ENCODE data around the gene ZNHIT3.

ZNHIT3 gene

GRCh38 chr17:36512641-36513040 lies 26.2 kb downstream of the ZNHIT3 start:
- Mint-ChIP-seq H3K27me3 (ENCODE audit: low read depth) (no peaks in the 10 kb centered on the region), H3K36me3 (ENCODE audit: low read depth) (peaks cover 34% of the 10 kb centered on the region), H3K27ac (no peak overlapping the region), H3K9me3 (no peaks in the 10 kb centered on the region), H3K4me3 (no peak overlapping the region), H3K4me1 (ENCODE audit: low read depth) (no peaks in the 10 kb centered on the region)
- DNase-seq (ENCODE audit: low spot score): no peak

DNA sequence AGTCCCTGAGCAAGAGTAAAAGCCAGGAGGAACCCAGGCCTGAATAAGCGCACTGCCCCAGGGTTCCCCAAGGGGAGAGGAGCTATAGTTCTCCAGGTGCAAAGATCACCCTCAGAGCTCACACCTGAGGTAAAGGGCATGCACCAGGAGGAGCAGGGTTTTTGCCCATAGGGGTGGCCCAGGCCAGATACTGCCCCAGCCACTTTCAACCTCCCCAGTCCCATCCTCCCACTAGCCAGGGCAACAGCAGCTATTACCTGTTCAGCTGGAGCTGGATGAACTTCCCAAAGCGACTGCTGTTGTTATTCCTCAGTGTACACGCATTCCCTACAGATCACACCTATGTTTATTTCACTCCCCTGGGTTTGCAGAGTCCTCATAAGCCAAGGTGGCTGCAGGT lies 28.4 kb downstream of the ZNHIT3 start:
- peaks cover 41% of the 10 kb centered on the region for H3K36me3 Mint-ChIP-seq (ENCODE audit: low read depth)
- DNase-seq (ENCODE audit: low spot score): no peak
- peaks cover 1% of the 10 kb centered on the region for H3K4me1 Mint-ChIP-seq (ENCODE audit: low read depth)
- H3K4me3 Mint-ChIP-seq: no peak overlapping the region
- H3K9me3 Mint-ChIP-seq: no peaks in the 10 kb centered on the region
- H3K27me3 Mint-ChIP-seq (ENCODE audit: low read depth): no peaks in the 10 kb centered on the region
- H3K27ac Mint-ChIP-seq: no peak overlapping the region

- no peaks in the 10 kb centered on the region for H3K27me3 Mint-ChIP-seq (ENCODE audit: low read depth)
- no peak overlapping the region for H3K27ac Mint-ChIP-seq
- peaks cover 5% of the 10 kb centered on the region for H3K4me1 Mint-ChIP-seq (ENCODE audit: low read depth)
- no peak overlapping the region for H3K4me3 Mint-ChIP-seq
- peaks cover 44% of the 10 kb centered on the region for H3K36me3 Mint-ChIP-seq (ENCODE audit: low read depth)
- DNase-seq (ENCODE audit: low spot score): no peak
- H3K9me3 Mint-ChIP-seq: no peaks in the 10 kb centered on the region
These were observed 29.4 kb downstream of the ZNHIT3 start for GRCh38 chr17:36515837-36516236.

- H3K9me3 Mint-ChIP-seq: no peaks in the 10 kb centered on the region
These were observed 36.6 kb downstream of the ZNHIT3 start for GRCh38 chr17:36523113-36523512.

DNA sequence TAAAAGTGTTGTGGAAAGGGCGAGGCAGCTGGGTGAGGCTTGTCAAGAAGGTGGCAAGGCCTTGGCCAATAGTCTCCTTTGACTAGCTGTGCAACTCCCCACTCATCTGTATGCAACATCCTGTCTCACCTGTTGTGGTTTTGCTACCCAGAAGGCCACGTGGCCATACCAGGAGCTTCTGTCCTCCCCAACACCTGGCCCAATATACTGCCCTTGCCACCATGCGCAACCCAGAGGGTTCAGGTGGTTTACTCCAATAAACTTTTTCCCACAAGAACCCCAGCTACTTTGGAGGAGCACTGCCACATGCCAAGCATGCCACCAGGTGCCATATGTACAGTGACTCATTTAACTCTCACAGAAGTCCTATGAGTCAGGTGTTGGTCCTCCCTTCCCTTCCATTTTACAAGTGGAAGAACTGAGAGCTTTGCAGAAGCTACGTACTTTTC lies 38.0 kb downstream of the ZNHIT3 start:
- DNase-seq (ENCODE audit: low spot score): no peak
- no peak overlapping the region for H3K27ac Mint-ChIP-seq
- no peaks in the 10 kb centered on the region for H3K9me3 Mint-ChIP-seq
- no peaks in the 10 kb centered on the region for H3K27me3 Mint-ChIP-seq (ENCODE audit: low read depth)
- peaks cover 18% of the 10 kb centered on the region for H3K4me1 Mint-ChIP-seq (ENCODE audit: low read depth)
- no peak overlapping the region for H3K4me3 Mint-ChIP-seq
- peaks cover 50% of the 10 kb centered on the region for H3K36me3 Mint-ChIP-seq (ENCODE audit: low read depth)

More at GRCh38 chr17:36523113-36523512, 36.6 kb downstream of the ZNHIT3 start:
- Mint-ChIP-seq H3K4me1 (ENCODE audit: low read depth) (peaks cover 18% of the 10 kb centered on the region), H3K4me3 (no peak overlapping the region), H3K27ac (no peak overlapping the region), H3K27me3 (ENCODE audit: low read depth) (no peaks in the 10 kb centered on the region), H3K36me3 (ENCODE audit: low read depth) (peaks cover 59% of the 10 kb centered on the region)
- no peak for DNase-seq (ENCODE audit: low spot score)

DNA sequence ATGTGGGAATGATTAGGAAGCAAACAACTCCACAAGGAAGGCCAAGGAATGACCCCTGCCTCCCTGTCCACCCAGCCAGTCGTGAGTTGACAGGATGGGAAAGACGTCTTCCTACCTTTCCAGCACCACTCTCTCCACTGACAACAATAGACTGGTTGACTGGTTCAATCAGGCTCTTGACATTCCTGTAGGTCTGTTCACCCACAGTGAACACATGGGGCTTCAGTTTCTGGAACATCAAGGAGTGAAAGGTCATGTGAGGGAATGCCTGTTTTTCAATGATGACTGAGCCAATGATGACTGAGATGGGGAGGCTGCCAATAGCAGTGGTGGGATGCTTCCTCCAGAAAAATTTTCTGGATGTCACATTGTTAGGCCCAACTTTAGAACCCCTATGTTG lies 38.6 kb downstream of the ZNHIT3 start:
- Mint-ChIP-seq H3K4me1 (ENCODE audit: low read depth) (peaks cover 16% of the 10 kb centered on the region), H3K9me3 (no peaks in the 10 kb centered on the region), H3K27ac (no peak overlapping the region), H3K36me3 (ENCODE audit: low read depth) (peaks cover 46% of the 10 kb centered on the region), H3K4me3 (no peak overlapping the region), H3K27me3 (ENCODE audit: low read depth) (no peaks in the 10 kb centered on the region)
- no peak for DNase-seq (ENCODE audit: low spot score)

DNA sequence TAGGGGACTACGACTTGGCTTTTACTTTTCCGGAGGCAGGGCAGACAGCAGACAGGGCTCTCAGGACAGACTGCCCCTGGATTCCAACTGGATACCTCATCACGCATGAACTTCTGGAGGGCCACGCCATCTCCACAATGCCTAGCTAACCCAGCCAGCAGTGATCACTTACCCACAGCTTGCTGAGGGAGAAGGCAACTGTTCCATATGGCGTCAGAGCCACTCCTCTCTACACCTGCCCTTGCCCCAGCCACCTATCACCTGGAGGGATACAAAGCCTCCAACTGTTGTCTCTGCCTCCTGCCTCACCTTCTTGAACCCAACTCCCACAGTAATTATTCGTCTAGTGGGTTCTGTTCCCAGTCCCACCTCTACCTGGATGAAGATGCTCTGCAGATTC lies 39.4 kb downstream of the ZNHIT3 start:
- DNase-seq (ENCODE audit: low spot score): no peak
- Mint-ChIP-seq H3K36me3 (ENCODE audit: low read depth) (peaks cover 40% of the 10 kb centered on the region), H3K27ac (no peak overlapping the region), H3K4me1 (ENCODE audit: low read depth) (peaks cover 13% of the 10 kb centered on the region), H3K27me3 (ENCODE audit: low read depth) (no peaks in the 10 kb centered on the region), H3K9me3 (no peaks in the 10 kb centered on the region), H3K4me3 (no peak overlapping the region)

- Mint-ChIP-seq H3K27me3 (ENCODE audit: low read depth) (no peaks in the 10 kb centered on the region), H3K27ac (no peak overlapping the region), H3K9me3 (no peaks in the 10 kb centered on the region), H3K4me1 (ENCODE audit: low read depth) (peaks cover 19% of the 10 kb centered on the region), H3K4me3 (no peak overlapping the region), H3K36me3 (ENCODE audit: low read depth) (peaks cover 43% of the 10 kb centered on the region)
- no peak for DNase-seq (ENCODE audit: low spot score)
These were observed 41.3 kb downstream of the ZNHIT3 start for GRCh38 chr17:36527621-36528250.

GRCh38 chr17:36529121-36529520 lies 42.6 kb downstream of the ZNHIT3 start:
- H3K36me3 Mint-ChIP-seq (ENCODE audit: low read depth): peaks cover 51% of the 10 kb centered on the region
- no peaks in the 10 kb centered on the region for H3K27me3 Mint-ChIP-seq (ENCODE audit: low read depth)
- H3K27ac Mint-ChIP-seq: no peak overlapping the region
- peaks cover 27% of the 10 kb centered on the region for H3K4me1 Mint-ChIP-seq (ENCODE audit: low read depth)
- no peak for DNase-seq (ENCODE audit: low spot score)
- no peaks in the 10 kb centered on the region for H3K9me3 Mint-ChIP-seq
- H3K4me3 Mint-ChIP-seq: no peak overlapping the region

GRCh38 chr17:36532435-36532975 lies 46.0 kb downstream of the ZNHIT3 start:
- Mint-ChIP-seq H3K27ac (no peak overlapping the region), H3K27me3 (ENCODE audit: low read depth) (no peaks in the 10 kb centered on the region), H3K4me3 (peak overlapping the region; percentile 44), H3K4me1 (ENCODE audit: low read depth) (peaks cover 23% of the 10 kb centered on the region), H3K36me3 (ENCODE audit: low read depth) (peaks cover 46% of the 10 kb centered on the region), H3K9me3 (no peaks in the 10 kb centered on the region)
- DNase-seq (ENCODE audit: low spot score): no peak

DNA sequence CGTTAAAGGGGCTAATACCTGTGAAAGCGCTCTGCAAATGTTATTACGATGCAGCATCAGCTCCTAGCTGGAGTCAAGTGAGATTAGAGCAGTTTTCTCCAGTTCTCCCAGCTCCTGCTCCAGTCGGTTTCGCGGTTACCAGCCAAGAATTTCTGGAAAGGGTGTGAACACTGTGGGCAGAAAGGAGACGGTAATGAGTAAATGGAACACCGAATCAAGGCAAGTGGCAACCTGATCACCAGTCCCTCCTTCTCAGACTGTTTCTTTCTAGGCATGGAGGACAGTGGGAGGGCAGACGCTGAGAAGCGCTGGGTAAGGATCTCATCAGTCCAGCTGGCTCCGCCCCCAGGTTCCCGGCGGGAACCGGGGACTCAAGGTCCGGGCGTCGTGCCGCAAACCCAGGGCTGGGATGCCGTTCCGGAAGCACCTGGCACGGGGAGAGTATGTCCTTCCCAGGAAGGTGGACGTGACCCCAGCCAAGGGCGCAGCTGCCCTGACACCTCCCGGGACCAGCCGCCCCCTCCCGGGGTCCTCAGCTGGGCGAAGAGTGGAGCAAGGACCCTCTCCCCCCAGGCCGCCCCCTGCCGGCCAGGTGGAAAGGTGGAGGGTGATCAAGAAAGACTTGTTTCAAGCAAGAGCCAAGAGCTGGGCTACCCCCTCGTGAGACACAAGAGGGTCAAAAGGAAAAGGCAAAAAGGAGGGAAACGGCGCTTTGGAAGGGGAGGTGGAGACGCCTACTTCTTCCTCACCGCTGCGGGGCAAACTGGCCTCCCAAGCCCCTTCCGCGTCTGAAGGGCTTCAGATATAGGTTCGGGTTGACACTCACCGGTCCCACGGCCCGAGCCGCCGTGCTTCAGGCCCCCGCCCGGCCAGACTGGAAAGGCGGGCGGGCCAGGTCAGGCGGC lies 47.7 kb downstream of the ZNHIT3 start:
- Mint-ChIP-seq H3K27me3 (ENCODE audit: low read depth) (no peaks in the 10 kb centered on the region), H3K4me1 (ENCODE audit: low read depth) (peaks cover 26% of the 10 kb centered on the region)

DNA sequence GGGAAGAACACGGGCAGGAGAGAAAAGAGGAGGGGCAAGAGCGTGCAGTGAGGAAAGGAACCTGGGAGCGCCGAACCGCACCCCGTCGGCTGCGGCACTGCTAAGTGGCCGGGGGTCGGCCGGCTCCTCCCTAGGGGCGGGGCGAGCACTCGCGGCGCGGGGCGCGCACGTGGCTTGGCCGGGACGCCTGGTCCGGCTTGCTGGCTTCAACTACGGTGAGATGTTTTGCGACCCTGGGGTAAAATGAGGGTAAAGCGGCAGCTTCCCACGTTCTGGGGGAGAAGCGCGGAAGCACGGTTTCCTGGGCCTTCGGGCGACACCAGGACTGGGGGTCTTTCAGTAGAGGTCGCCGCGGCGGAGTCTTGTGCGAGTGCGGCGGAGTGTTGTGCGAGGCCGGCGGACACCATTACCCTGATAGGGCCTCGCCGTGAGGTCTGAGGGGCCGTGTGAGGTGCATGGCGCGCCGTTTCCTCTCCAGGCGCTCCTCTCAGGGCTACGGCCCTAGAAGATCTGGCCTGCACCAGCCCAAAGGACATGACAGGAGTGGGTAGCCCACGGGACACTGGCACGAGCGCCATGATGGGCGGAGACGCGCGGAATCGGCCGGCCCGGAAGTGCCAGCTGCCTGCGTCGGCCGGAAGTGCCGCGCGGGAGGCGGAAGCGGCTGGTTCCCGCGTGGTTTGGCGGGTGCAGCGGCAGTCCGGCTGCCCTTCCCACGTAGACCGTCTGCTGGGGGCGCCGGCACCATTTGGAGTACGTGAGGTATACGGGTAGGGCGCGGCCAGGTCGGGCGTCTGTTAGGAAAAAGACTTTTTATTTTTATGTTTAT lies 48.6 kb downstream of the ZNHIT3 start, which contains the start of the genes MYO19 and PIGW:
MYO19 (minus strand) TSS at position 29 of the 829 bp plus-strand sequence. CDS start 2,330 bp downstream, outside the sequence.
PIGW (plus strand) TSS at position 148 of the 829 bp plus-strand sequence. CDS start 2,115 bp downstream, outside the sequence.
- Mint-ChIP-seq H3K9me3 (no peaks in the 10 kb centered on the region), H3K4me1 (ENCODE audit: low read depth) (peaks cover 26% of the 10 kb centered on the region), H3K4me3 (peak within 1 kb of the TSS; percentile 94), H3K27ac (peak within 1 kb of the TSS; percentile 99), H3K27me3 (ENCODE audit: low read depth) (no peaks in the 10 kb centered on the region), H3K36me3 (ENCODE audit: low read depth) (peaks cover 46% of the 10 kb centered on the region)
- DNase-seq (ENCODE audit: low spot score): peak; percentile 89

More for the DNA sequence above, 47.7 kb downstream of the ZNHIT3 start:
- DNase-seq (ENCODE audit: low spot score): no peak
- Mint-ChIP-seq H3K27ac (peak overlapping the region; percentile 99), H3K4me3 (peak overlapping the region; percentile 94), H3K9me3 (no peaks in the 10 kb centered on the region), H3K36me3 (ENCODE audit: low read depth) (peaks cover 46% of the 10 kb centered on the region)

DNA sequence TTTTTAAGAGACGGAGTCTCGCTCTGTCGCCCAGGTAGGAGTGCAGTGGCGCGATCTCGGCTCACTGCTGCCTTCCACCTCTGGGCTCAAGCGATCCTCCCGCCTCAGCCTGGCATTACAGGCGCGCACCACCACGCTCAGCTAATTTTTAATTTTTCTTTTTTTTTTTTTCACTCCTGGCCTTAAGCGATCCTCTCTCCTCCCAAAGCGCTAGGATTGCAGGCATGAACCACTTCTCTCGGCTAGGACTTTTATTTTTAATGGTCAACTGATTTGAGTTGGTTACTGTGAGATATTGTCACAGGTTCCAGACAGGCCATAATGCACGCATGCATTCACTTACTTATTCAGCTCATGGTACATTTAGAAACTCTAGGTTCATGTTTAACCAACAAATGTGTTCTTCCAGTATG lies 49.2 kb downstream of the ZNHIT3 start:
- H3K9me3 Mint-ChIP-seq: no peaks in the 10 kb centered on the region
- H3K4me1 Mint-ChIP-seq (ENCODE audit: low read depth): peaks cover 26% of the 10 kb centered on the region
- DNase-seq (ENCODE audit: low spot score): no peak
- H3K27me3 Mint-ChIP-seq (ENCODE audit: low read depth): no peaks in the 10 kb centered on the region
- peak overlapping the region; percentile 99 for H3K27ac Mint-ChIP-seq
- H3K36me3 Mint-ChIP-seq (ENCODE audit: low read depth): peaks cover 47% of the 10 kb centered on the region
- H3K4me3 Mint-ChIP-seq: peak overlapping the region; percentile 94
